ENCODE data around the gene CFAP107. TPM values are rescaled to one million over a fixed set of nuclear protein-coding genes. Genes with fewer than 3 reads are reported as not detected.

The CFAP107 gene
- polyA plus RNA-seq, 2 of the 4 experiments (the other 2 are of a cell fraction), result not detected

DNA sequence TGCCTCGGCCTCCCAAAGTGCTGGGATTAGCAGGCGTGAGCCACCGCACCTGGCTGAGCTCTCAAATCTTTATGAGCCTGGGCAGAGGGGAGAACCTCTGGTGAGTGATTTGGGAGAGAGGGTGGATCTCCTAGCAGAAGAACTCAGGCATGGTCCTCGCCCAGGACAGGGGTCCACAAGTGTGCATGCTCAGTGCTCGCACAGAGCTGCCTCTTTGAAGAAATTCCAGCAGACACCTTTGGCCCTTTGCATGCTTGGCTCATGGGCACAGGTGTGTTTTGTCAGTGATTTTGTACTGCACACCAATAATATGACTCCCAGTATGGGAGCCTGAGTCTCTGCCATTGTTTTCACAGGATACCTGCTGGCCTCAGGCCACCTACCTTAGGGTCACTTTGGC, 15.8 kb downstream of the CFAP107 start:
- H3K27ac ChIP-seq, result no peak overlapping the region
- ATAC-seq (no peak), DNase-seq (ENCODE audit: low read depth in 1 of 2, low spot score in 1 of 2) (no peak), FAIRE-seq (no peak)
- TF ChIP-seq, protein P1, sequence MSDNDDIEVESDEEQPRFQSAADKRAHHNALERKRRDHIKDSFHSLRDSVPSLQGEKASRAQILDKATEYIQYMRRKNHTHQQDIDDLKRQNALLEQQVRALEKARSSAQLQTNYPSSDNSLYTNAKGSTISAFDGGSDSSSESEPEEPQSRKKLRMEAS (IDR thresholded peaks at IDR 0.05), result no peak
- TF ChIP-seq CBX2 (IDR thresholded peaks at IDR 0.05; ENCODE audit: borderline replicate concordance, low read depth) (no peak), FOXS1 (CRISPR knock-in tag; IDR thresholded peaks at IDR 0.05) (no peak), POLR2A (IDR thresholded peaks at IDR 0.05; ENCODE audit: low read length) (no peak), CEBPB (IDR thresholded peaks at IDR 0.05) (no peak), RCOR1 (IDR thresholded peaks at IDR 0.05; ENCODE audit: low read depth, low read length) (no peak)
- H3K4me3 ChIP-seq, result no peak overlapping the region
- H3K4me1 ChIP-seq, result no peaks in the 10 kb centered on the region
- POLR2A ChIA-PET, result no interaction called here
- H3K9me3 ChIP-seq, result no peaks in the 10 kb centered on the region
- H3K4me2 ChIP-seq, result no peak overlapping the region
- 9% methylated on average over 3 of the region's 5 CpGs for WGBS (ENCODE audit: missing lambda C conversion rate)
- CTCF ChIA-PET, result no interaction called here

DNA sequence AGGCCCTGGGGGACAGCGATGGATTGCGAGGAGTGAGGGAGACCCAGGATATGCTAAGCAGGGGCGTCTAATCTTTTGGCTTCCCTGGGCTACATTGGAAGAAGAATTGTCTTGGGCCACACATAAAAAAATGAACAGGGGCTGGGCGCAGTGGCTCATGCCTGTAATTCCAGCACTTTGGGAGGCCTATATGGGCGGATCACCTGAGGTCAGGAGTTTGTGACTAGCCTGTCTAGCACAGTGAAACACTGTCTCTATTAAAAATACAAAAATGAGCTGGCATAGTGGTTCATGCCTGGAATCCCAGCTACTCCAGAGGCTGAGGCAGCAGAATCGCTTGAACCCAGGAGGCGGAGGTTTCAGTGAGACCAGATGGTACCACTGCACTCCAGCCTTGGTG, 16.8 kb downstream of the CFAP107 start:
- 46% methylated on average over 6 of the region's 7 CpGs for WGBS (ENCODE audit: missing lambda C conversion rate)
- ChIA-PET POLR2A (no interaction called here), CTCF (no interaction called here)
- H3K9me3 ChIP-seq, result no peaks in the 10 kb centered on the region
- H3K4me1 ChIP-seq, result no peaks in the 10 kb centered on the region
- H3K4me3 ChIP-seq, result no peak overlapping the region
- no peak for DNase-seq (ENCODE audit: low read depth in 1 of 2, low spot score in 1 of 2)
- TF ChIP-seq TP53 (CRISPR knock-in tag; IDR thresholded peaks at IDR 0.05), result no peak
- no peak for TF ChIP-seq PHF8 (IDR thresholded peaks at IDR 0.05; ENCODE audit: borderline replicate concordance, low read depth)
- TF ChIP-seq, protein P1 (IDR thresholded peaks at IDR 0.05), result no peak
- no peak for TF ChIP-seq GATA3 (IDR thresholded peaks at IDR 0.05; ENCODE audit: borderline replicate concordance)
- TF ChIP-seq BHLHE40 (IDR thresholded peaks at IDR 0.05; ENCODE audit: low read depth, low read length), result no peak
- TF ChIP-seq CEBPB (IDR thresholded peaks at IDR 0.05), result no peak
- TF ChIP-seq SMC3 (IDR thresholded peaks at IDR 0.05), result no peak
- TF ChIP-seq TFCP2L1 (CRISPR knock-in tag; IDR thresholded peaks at IDR 0.05), result no peak
- TF ChIP-seq, protein P2, sequence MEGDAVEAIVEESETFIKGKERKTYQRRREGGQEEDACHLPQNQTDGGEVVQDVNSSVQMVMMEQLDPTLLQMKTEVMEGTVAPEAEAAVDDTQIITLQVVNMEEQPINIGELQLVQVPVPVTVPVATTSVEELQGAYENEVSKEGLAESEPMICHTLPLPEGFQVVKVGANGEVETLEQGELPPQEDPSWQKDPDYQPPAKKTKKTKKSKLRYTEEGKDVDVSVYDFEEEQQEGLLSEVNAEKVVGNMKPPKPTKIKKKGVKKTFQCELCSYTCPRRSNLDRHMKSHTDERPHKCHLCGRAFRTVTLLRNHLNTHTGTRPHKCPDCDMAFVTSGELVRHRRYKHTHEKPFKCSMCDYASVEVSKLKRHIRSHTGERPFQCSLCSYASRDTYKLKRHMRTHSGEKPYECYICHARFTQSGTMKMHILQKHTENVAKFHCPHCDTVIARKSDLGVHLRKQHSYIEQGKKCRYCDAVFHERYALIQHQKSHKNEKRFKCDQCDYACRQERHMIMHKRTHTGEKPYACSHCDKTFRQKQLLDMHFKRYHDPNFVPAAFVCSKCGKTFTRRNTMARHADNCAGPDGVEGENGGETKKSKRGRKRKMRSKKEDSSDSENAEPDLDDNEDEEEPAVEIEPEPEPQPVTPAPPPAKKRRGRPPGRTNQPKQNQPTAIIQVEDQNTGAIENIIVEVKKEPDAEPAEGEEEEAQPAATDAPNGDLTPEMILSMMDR (IDR thresholded peaks at IDR 0.05), result no peak
- no peak for TF ChIP-seq ESRRA (IDR thresholded peaks at IDR 0.05; ENCODE audit: borderline replicate concordance, low read length)
- no peak for TF ChIP-seq NPAS2 (CRISPR knock-in tag; IDR thresholded peaks at IDR 0.05; ENCODE audit: borderline replicate concordance)
- no peak for TF ChIP-seq CBX8 (IDR thresholded peaks at IDR 0.05)
- TF ChIP-seq HOXA7 (CRISPR knock-in tag; IDR thresholded peaks at IDR 0.05), result no peak
- TF ChIP-seq, protein P3, sequence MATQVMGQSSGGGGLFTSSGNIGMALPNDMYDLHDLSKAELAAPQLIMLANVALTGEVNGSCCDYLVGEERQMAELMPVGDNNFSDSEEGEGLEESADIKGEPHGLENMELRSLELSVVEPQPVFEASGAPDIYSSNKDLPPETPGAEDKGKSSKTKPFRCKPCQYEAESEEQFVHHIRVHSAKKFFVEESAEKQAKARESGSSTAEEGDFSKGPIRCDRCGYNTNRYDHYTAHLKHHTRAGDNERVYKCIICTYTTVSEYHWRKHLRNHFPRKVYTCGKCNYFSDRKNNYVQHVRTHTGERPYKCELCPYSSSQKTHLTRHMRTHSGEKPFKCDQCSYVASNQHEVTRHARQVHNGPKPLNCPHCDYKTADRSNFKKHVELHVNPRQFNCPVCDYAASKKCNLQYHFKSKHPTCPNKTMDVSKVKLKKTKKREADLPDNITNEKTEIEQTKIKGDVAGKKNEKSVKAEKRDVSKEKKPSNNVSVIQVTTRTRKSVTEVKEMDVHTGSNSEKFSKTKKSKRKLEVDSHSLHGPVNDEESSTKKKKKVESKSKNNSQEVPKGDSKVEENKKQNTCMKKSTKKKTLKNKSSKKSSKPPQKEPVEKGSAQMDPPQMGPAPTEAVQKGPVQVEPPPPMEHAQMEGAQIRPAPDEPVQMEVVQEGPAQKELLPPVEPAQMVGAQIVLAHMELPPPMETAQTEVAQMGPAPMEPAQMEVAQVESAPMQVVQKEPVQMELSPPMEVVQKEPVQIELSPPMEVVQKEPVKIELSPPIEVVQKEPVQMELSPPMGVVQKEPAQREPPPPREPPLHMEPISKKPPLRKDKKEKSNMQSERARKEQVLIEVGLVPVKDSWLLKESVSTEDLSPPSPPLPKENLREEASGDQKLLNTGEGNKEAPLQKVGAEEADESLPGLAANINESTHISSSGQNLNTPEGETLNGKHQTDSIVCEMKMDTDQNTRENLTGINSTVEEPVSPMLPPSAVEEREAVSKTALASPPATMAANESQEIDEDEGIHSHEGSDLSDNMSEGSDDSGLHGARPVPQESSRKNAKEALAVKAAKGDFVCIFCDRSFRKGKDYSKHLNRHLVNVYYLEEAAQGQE (IDR thresholded peaks at IDR 0.05), result no peak
- no peak for TF ChIP-seq POLR2AphosphoS2 (conservative IDR thresholded peaks at IDR 0.05; ENCODE audit: low read length)
- no peak for TF ChIP-seq JUN (IDR thresholded peaks at IDR 0.05)
- H3K4me2 ChIP-seq, result no peak overlapping the region
- no peak overlapping the region for H3K27ac ChIP-seq
- no peak for FAIRE-seq
- ATAC-seq, result no peak

DNA sequence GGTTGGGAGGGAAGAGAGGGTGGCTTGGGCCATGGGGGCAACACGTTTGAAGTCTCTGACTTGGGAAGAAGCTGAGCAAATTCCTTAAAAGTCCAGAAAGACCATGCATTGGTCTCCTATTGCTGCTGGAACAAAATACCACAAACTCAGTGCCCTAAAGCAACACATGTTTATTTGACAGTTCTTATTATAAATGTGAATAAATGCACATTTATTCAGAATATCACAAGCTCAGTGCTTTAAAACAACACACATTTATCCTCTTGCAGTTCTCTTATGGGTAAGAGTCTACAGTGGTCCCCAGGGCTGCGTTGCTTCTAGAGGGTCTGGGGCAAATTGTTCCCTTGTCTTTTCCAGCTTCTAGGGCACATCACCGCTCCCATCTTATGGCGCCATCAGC, 17.5 kb downstream of the CFAP107 start:
- CTCF ChIA-PET, result no interaction called here
- POLR2A ChIA-PET, result no interaction called here

More for the DNA sequence above, 17.5 kb downstream of the CFAP107 start:
- ATAC-seq (no peak), DNase-seq (ENCODE audit: low read depth in 1 of 2, low spot score in 1 of 2) (no peak), FAIRE-seq (no peak)
- WGBS (ENCODE audit: missing lambda C conversion rate), result 49% methylated on average over 4 of the region's 4 CpGs
- Histone ChIP-seq H3K27ac (no peak overlapping the region), H3K4me1 (no peaks in the 10 kb centered on the region), H3K4me3 (no peak overlapping the region), H3K4me2 (no peak overlapping the region), H3K9me3 (no peaks in the 10 kb centered on the region)
- TF ChIP-seq RFX5 (IDR thresholded peaks at IDR 0.05), result no peak
- TF ChIP-seq HDAC2 (IDR thresholded peaks at IDR 0.05), result no peak
- TF ChIP-seq MYC (IDR thresholded peaks at IDR 0.05; ENCODE audit: borderline replicate concordance, low read length), result no peak
- TF ChIP-seq ZSCAN20 (CRISPR knock-in tag; IDR thresholded peaks at IDR 0.05), result no peak
- TF ChIP-seq MAFK (IDR thresholded peaks at IDR 0.05; ENCODE audit: partially characterized antibody), result no peak
- TF ChIP-seq, protein P4, sequence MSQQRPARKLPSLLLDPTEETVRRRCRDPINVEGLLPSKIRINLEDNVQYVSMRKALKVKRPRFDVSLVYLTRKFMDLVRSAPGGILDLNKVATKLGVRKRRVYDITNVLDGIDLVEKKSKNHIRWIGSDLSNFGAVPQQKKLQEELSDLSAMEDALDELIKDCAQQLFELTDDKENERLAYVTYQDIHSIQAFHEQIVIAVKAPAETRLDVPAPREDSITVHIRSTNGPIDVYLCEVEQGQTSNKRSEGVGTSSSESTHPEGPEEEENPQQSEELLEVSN (IDR thresholded peaks at IDR 0.05; ENCODE audit: borderline replicate concordance, low read depth), result no peak
- TF ChIP-seq, protein P5, sequence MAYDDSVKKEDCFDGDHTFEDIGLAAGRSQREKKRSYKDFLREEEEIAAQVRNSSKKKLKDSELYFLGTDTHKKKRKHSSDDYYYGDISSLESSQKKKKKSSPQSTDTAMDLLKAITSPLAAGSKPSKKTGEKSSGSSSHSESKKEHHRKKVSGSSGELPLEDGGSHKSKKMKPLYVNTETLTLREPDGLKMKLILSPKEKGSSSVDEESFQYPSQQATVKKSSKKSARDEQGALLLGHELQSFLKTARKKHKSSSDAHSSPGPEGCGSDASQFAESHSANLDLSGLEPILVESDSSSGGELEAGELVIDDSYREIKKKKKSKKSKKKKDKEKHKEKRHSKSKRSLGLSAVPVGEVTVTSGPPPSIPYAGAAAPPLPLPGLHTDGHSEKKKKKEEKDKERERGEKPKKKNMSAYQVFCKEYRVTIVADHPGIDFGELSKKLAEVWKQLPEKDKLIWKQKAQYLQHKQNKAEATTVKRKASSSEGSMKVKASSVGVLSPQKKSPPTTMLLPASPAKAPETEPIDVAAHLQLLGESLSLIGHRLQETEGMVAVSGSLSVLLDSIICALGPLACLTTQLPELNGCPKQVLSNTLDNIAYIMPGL (CRISPR knock-in tag; IDR thresholded peaks at IDR 0.05; ENCODE audit: borderline replicate concordance), result no peak
- TF ChIP-seq, protein P6, sequence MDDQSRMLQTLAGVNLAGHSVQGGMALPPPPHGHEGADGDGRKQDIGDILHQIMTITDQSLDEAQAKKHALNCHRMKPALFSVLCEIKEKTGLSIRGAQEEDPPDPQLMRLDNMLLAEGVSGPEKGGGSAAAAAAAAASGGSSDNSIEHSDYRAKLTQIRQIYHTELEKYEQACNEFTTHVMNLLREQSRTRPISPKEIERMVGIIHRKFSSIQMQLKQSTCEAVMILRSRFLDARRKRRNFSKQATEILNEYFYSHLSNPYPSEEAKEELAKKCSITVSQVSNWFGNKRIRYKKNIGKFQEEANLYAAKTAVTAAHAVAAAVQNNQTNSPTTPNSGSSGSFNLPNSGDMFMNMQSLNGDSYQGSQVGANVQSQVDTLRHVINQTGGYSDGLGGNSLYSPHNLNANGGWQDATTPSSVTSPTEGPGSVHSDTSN (IDR thresholded peaks at IDR 0.05), result no peak
- TF ChIP-seq CBX8 (IDR thresholded peaks at IDR 0.05), result no peak
- TF ChIP-seq TFCP2L1 (CRISPR knock-in tag; IDR thresholded peaks at IDR 0.05), result no peak
